Loucy (cell line): ENCODE data around the gene RASD1.

Experiments used
- H2AFZ ChIP-seq: fragments of 200-600 bp; sonication (generic); 2 replicates; pipeline ENCODE4 v1.6.0; 2016; ENCODE audit warnings: antibody characterized with exemption, mild to moderate bottlenecking, low read length, moderate library complexity
- H3F3A ChIP-seq: fragments of 200-600 bp; 2 replicates; pipeline ENCODE4 v1.6.0; 2016; ENCODE audit warnings: antibody characterized with exemption, low read depth, mild to moderate bottlenecking
- H3K27me3 ChIP-seq: fragments of 200-600 bp; sonication (generic); 2 replicates; pipeline ENCODE4 v1.6.1; 2014; ENCODE audit warnings: low read length, mild to moderate bottlenecking; ENCODE audit not compliant: insufficient read depth, poor library complexity, severe bottlenecking
- H3K36me3 ChIP-seq: fragments of 200-600 bp; sonication (generic); 2 replicates; pipeline ENCODE4 v1.6.1; 2016; ENCODE audit warnings: low read length; ENCODE audit not compliant: insufficient read depth
- H3K4me1 ChIP-seq: fragments of 200-600 bp; sonication (generic); 2 replicates; pipeline ENCODE4 v1.5.1; 2014; ENCODE audit warnings: low read length, mild to moderate bottlenecking; ENCODE audit not compliant: insufficient read depth, poor library complexity, severe bottlenecking
- H3K4me2 ChIP-seq: fragments of 200-600 bp; sonication (generic); 2 replicates; pipeline ENCODE4 v1.6.0; 2014; ENCODE audit warnings: antibody characterized with exemption, low read length, low read depth, mild to moderate bottlenecking; ENCODE audit not compliant: poor library complexity, severe bottlenecking
- H3K4me3 ChIP-seq: fragments of 200-600 bp; sonication (generic); 2 replicates; pipeline ENCODE4 v1.5.1; 2014; ENCODE audit warnings: low read length, mild to moderate bottlenecking, mixed read lengths; ENCODE audit not compliant: poor library complexity, severe bottlenecking
- H3K79me2 ChIP-seq: fragments of 200-600 bp; sonication (generic); 2 replicates; pipeline ENCODE4 v1.6.1; 2014; ENCODE audit warnings: low read length; ENCODE audit not compliant: insufficient read depth
- H3K9ac ChIP-seq: fragments of 200-600 bp; sonication (generic); 2 replicates; pipeline ENCODE4 v1.6.0; 2014; ENCODE audit warnings: mild to moderate bottlenecking, low read depth, low read length, moderate library complexity; ENCODE audit not compliant: poor library complexity, severe bottlenecking
- H3K9me2 ChIP-seq: fragments of 200-600 bp; sonication (generic); replicated peaks from 2 replicates; pipeline ENCODE4 v1.6.1; 2016; ENCODE audit warnings: low read depth, low read length, mixed read lengths
- H3K9me3 ChIP-seq: fragments of 200-600 bp; sonication (generic); 2 replicates; pipeline ENCODE4 v1.6.1; 2014; ENCODE audit warnings: mild to moderate bottlenecking, antibody characterized with exemption, low read length, low read depth; ENCODE audit not compliant: insufficient read depth
- H4K20me1 ChIP-seq: fragments of 200-600 bp; sonication (generic); 2 replicates; pipeline ENCODE4 v1.6.0; 2014; ENCODE audit warnings: antibody characterized with exemption, low read length, mild to moderate bottlenecking; ENCODE audit not compliant: insufficient read depth, poor library complexity, severe bottlenecking
- EZH2phosphoT487 ChIP-seq: fragments of 200-600 bp; IDR thresholded peaks from 2 replicates; pipeline ENCODE4 v1.6.1; 2018; ENCODE audit warnings: antibody characterized with exemption, mild to moderate bottlenecking, moderate library complexity, borderline replicate concordance
- TF ChIP-seq, protein P1 (sequence below): fragments of 200-600 bp; sonication (generic); conservative IDR thresholded peaks from 2 replicates; pipeline ENCODE4 v1.5.1; 2014; ENCODE audit warnings: mild to moderate bottlenecking, antibody characterized with exemption, low read length

RASD1 gene

DNA sequence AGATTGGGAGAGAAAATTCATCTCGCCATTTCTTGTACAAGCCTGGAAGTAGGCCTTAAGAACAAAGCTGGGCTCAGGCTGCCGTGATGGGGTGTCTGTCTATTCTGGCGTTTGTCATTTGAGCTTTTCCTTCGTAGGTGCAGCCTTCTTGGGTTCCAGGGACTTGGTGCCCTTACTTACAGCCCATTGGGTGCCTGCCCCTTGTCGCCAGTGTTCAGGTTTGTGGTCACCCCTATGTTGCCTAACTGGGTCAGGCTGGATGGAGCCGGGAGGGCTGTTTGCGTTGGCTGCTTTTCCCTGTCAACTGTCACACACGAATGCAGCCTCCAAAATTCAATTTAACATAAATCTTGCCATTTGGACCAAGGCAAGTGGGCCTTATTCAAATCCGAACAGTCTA lies 43.1 kb downstream of the RASD1 start:
- H3K4me2 ChIP-seq, result no peak overlapping the region

GRCh38 chr17:17448723-17449122 lies 47.5 kb downstream of the RASD1 start:
- Histone ChIP-seq H3K9me3 (no peaks in the 10 kb centered on the region), H3K4me2 (no peak overlapping the region), H3K9ac (no peak overlapping the region), H3F3A (no peaks in the 10 kb centered on the region), H3K27me3 (no peaks in the 10 kb centered on the region), H3K36me3 (no peaks in the 10 kb centered on the region), H3K79me2 (no peaks in the 10 kb centered on the region), H3K9me2 (no peaks in the 10 kb centered on the region), H3K4me1 (peaks cover 10% of the 10 kb centered on the region), H4K20me1 (no peaks in the 10 kb centered on the region), H3K4me3 (no peak overlapping the region), H2AFZ (no peak overlapping the region)
- TF ChIP-seq, protein P1, sequence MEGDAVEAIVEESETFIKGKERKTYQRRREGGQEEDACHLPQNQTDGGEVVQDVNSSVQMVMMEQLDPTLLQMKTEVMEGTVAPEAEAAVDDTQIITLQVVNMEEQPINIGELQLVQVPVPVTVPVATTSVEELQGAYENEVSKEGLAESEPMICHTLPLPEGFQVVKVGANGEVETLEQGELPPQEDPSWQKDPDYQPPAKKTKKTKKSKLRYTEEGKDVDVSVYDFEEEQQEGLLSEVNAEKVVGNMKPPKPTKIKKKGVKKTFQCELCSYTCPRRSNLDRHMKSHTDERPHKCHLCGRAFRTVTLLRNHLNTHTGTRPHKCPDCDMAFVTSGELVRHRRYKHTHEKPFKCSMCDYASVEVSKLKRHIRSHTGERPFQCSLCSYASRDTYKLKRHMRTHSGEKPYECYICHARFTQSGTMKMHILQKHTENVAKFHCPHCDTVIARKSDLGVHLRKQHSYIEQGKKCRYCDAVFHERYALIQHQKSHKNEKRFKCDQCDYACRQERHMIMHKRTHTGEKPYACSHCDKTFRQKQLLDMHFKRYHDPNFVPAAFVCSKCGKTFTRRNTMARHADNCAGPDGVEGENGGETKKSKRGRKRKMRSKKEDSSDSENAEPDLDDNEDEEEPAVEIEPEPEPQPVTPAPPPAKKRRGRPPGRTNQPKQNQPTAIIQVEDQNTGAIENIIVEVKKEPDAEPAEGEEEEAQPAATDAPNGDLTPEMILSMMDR, result no peak
- TF ChIP-seq EZH2phosphoT487, result no peak

More for the DNA sequence above, 43.1 kb downstream of the RASD1 start:
- H3F3A ChIP-seq, result no peaks in the 10 kb centered on the region
- no peaks in the 10 kb centered on the region for H3K27me3 ChIP-seq
- no peaks in the 10 kb centered on the region for H3K4me1 ChIP-seq
- H2AFZ ChIP-seq, result no peak overlapping the region
- no peak overlapping the region for H3K9ac ChIP-seq
- H3K9me3 ChIP-seq, result no peaks in the 10 kb centered on the region
- H3K36me3 ChIP-seq, result no peaks in the 10 kb centered on the region
- no peaks in the 10 kb centered on the region for H3K9me2 ChIP-seq
- no peaks in the 10 kb centered on the region for H3K79me2 ChIP-seq
- no peaks in the 10 kb centered on the region for H4K20me1 ChIP-seq
- TF ChIP-seq, protein P1, result no peak
- no peak for TF ChIP-seq EZH2phosphoT487
- no peak overlapping the region for H3K4me3 ChIP-seq

- no peak overlapping the region for H3K4me2 ChIP-seq
- H3K9ac ChIP-seq, result no peak overlapping the region
- no peaks in the 10 kb centered on the region for H4K20me1 ChIP-seq
- TF ChIP-seq, protein P1, result no peak
- H3K36me3 ChIP-seq, result no peaks in the 10 kb centered on the region
- peaks cover 10% of the 10 kb centered on the region for H3K4me1 ChIP-seq
- no peaks in the 10 kb centered on the region for H3K9me3 ChIP-seq
- no peaks in the 10 kb centered on the region for H3K9me2 ChIP-seq
- no peaks in the 10 kb centered on the region for H3K79me2 ChIP-seq
- no peaks in the 10 kb centered on the region for H3F3A ChIP-seq
- no peaks in the 10 kb centered on the region for H3K27me3 ChIP-seq
- H2AFZ ChIP-seq, result no peak overlapping the region
- no peak overlapping the region for H3K4me3 ChIP-seq
Observed at GRCh38 chr17:17448076-17448475, 48.1 kb downstream of the RASD1 start.
